Measurements from ENCODE around the gene CRABP2.

GRCh38 chr1:156689035-156689952 is 16.1 kb downstream of the CRABP2 start:
- TF ChIP-seq, protein P1, sequence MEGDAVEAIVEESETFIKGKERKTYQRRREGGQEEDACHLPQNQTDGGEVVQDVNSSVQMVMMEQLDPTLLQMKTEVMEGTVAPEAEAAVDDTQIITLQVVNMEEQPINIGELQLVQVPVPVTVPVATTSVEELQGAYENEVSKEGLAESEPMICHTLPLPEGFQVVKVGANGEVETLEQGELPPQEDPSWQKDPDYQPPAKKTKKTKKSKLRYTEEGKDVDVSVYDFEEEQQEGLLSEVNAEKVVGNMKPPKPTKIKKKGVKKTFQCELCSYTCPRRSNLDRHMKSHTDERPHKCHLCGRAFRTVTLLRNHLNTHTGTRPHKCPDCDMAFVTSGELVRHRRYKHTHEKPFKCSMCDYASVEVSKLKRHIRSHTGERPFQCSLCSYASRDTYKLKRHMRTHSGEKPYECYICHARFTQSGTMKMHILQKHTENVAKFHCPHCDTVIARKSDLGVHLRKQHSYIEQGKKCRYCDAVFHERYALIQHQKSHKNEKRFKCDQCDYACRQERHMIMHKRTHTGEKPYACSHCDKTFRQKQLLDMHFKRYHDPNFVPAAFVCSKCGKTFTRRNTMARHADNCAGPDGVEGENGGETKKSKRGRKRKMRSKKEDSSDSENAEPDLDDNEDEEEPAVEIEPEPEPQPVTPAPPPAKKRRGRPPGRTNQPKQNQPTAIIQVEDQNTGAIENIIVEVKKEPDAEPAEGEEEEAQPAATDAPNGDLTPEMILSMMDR (IDR thresholded peaks at IDR 0.05) = peak; percentile 98
- no peak for TF ChIP-seq ZFX (IDR thresholded peaks at IDR 0.05; ENCODE audit: borderline replicate concordance)

Measured in 22Rv1 (cell line).